ENCODE data around the gene ACOX2.

DNA sequence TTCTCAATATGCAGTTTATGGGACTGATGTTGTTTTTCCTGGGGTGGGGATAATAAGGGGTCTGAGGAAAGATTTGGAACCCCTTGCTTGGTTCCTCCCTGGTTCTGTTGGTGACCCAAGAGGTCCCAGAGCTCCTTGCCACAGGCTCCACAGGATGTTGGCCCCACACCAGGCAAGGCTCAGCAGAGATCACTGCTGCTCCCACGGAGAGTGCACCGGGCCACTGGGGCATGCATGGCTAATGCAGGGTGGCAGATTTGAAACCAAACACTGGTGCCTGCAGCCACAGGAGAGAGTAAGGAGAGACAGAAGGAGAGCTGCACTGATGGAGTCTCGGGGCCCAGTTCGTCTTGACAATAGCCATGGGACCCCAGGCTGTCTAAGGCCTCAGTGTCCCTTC is 37.7 kb upstream of the ACOX2 start:
- TF ChIP-seq, protein P1, sequence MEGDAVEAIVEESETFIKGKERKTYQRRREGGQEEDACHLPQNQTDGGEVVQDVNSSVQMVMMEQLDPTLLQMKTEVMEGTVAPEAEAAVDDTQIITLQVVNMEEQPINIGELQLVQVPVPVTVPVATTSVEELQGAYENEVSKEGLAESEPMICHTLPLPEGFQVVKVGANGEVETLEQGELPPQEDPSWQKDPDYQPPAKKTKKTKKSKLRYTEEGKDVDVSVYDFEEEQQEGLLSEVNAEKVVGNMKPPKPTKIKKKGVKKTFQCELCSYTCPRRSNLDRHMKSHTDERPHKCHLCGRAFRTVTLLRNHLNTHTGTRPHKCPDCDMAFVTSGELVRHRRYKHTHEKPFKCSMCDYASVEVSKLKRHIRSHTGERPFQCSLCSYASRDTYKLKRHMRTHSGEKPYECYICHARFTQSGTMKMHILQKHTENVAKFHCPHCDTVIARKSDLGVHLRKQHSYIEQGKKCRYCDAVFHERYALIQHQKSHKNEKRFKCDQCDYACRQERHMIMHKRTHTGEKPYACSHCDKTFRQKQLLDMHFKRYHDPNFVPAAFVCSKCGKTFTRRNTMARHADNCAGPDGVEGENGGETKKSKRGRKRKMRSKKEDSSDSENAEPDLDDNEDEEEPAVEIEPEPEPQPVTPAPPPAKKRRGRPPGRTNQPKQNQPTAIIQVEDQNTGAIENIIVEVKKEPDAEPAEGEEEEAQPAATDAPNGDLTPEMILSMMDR (conservative IDR thresholded peaks at IDR 0.05 in 1 of 2, IDR thresholded peaks at IDR 0.05 in 1 of 2; ENCODE audit: low read depth in 1 of 2, low read length in 2 of 2): no peak
- no peak for TF ChIP-seq EZH2 (IDR thresholded peaks at IDR 0.05; ENCODE audit: low read length, missing control alignments)
